AG09319 (cell line): ENCODE results near the gene TMEM126B.

Source experiments
- DNase-seq: peaks from one replicate; pipeline ENCODE4 v3.0.0-alpha.2; 2010; ENCODE audit warnings: low read depth; ENCODE audit errors: extremely low read depth
- CTCF ChIP-seq: IDR thresholded peaks from 2 replicates; pipeline ENCODE4 v1.5.1; 2011; ENCODE audit warnings: low read depth, mild to moderate bottlenecking, inconsistent platforms, low read length, moderate library complexity

TMEM126B gene

GRCh38 chr11:85627998-85628770, at the start of gene TMEM126B:
Gene TMEM126B (plus strand): TSS chr11:85628593. CDS start chr11:85628608, 15 bp downstream.
- no peak for TF ChIP-seq CTCF
- DNase-seq: peak; percentile 85

- DNase-seq: no peak
- TF ChIP-seq CTCF: no peak
Observed at GRCh38 chr11:85582111-85582510, 46.3 kb upstream of the TMEM126B start.

- TF ChIP-seq CTCF: no peak
- no peak for DNase-seq
Observed at GRCh38 chr11:85589373-85589772, 39.0 kb upstream of the TMEM126B start.

- peak; percentile 4 for DNase-seq
- peak; percentile 24 for TF ChIP-seq CTCF
Observed at GRCh38 chr11:85590848-85591483, 37.4 kb upstream of the TMEM126B start.

GRCh38 chr11:85595285-85595884, 33.0 kb upstream of the TMEM126B start:
- TF ChIP-seq CTCF: peak; percentile 50
- DNase-seq: peak; percentile 15

GRCh38 chr11:85596886-85597285, 31.5 kb upstream of the TMEM126B start:
- no peak for TF ChIP-seq CTCF

GRCh38 chr11:85599083-85599482, 29.3 kb upstream of the TMEM126B start:
- no peak for TF ChIP-seq CTCF
- no peak for DNase-seq

More at GRCh38 chr11:85596886-85597285, 31.5 kb upstream of the TMEM126B start:
- DNase-seq: no peak
